ENCODE data around the gene CERS5. TPM values are rescaled to one million over a fixed set of nuclear protein-coding genes. Genes with fewer than 3 reads are reported as not detected.

The CERS5 gene
- polyA plus RNA-seq, 1 experiment: 83.3 TPM

DNA sequence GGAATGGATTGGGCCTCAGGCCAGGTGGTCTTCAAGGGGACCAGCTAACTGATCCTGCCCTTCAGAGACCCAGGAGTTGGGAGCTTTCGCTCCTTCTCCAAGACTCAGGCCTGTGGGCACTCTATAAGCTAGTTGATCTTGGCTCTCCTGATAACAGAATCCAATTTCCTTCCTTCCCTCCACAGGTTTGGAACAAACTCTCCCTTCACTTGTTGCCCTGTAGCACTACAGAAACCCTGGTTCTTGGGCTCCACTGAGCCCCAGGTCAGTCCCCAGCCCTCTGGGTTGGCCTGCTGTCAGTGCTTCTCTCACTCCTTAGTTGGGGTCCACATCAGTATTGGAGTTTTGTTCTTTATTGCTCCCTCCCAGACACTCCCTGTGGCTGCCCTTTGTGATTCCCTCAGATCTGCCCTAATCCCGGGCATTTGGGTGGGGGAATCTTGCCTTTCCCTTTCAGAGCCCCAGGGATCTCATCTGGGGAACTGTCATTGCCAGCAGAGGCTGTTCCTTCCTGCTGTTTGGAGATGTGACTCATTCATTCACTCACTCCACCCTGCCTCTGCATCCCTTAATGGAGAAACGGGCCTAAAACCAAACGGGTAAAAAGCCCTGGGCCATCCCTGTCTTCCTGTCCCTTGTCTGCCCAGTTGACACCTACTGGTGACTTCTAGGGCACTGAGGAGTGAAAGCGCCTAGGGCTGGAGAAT is 67.7 kb downstream of the CERS5 start:
- no peak overlapping the region for H3K4me3 ChIP-seq (ENCODE audit: low read depth, low read length)
- ChIA-PET CTCF (interaction anchor here (4.3 kb wide), 1 partner anchor 12 kb away, joined by 46 read pairs; the partner anchor contains the start of gene COX14), POLR2A (interaction anchor here (0.6 to 1.6 kb wide), 2 partner anchors 12 to 603 kb away, joined by 4 to 5 read pairs; partner anchors contain the start of gene COX14)
- H3K9me3 ChIP-seq (ENCODE audit: control insufficient read depth, insufficient read depth, low read length): no peaks in the 10 kb centered on the region
- DNase-seq (ENCODE audit: low read depth, low spot score): no peak
- no peak overlapping the region for H3K27ac ChIP-seq (ENCODE audit: low read depth, low read length)
- TF ChIP-seq, protein P1, sequence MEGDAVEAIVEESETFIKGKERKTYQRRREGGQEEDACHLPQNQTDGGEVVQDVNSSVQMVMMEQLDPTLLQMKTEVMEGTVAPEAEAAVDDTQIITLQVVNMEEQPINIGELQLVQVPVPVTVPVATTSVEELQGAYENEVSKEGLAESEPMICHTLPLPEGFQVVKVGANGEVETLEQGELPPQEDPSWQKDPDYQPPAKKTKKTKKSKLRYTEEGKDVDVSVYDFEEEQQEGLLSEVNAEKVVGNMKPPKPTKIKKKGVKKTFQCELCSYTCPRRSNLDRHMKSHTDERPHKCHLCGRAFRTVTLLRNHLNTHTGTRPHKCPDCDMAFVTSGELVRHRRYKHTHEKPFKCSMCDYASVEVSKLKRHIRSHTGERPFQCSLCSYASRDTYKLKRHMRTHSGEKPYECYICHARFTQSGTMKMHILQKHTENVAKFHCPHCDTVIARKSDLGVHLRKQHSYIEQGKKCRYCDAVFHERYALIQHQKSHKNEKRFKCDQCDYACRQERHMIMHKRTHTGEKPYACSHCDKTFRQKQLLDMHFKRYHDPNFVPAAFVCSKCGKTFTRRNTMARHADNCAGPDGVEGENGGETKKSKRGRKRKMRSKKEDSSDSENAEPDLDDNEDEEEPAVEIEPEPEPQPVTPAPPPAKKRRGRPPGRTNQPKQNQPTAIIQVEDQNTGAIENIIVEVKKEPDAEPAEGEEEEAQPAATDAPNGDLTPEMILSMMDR (IDR thresholded peaks at IDR 0.05; ENCODE audit: low read depth, low read length): no peak
- H3K27me3 ChIP-seq (ENCODE audit: control insufficient read depth, insufficient read depth, low read length): no peaks in the 10 kb centered on the region

DNA sequence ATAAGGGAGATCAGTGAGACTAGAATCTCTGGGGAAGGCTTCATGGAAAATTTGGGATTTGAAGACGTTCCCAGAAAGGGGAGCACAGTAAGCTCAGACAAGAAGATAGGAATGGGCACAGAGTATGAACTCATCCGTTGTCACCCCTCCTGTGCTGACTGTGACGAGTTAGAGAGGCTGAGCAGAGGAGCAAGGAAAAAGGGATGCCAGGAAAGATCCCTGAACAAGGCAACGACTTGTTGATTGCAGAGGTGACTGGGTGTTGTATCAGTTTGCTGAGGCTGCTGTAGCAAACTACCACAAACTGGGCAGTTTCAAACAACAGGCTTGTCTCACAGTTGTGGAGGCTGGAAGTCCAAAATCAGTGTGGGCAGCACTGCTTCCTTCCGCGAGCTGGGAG is 69.2 kb downstream of the CERS5 start:
- Histone ChIP-seq H3K9me3 (ENCODE audit: control insufficient read depth, insufficient read depth, low read length) (no peaks in the 10 kb centered on the region), H3K27me3 (ENCODE audit: control insufficient read depth, insufficient read depth, low read length) (no peaks in the 10 kb centered on the region), H3K27ac (ENCODE audit: low read depth, low read length) (no peak overlapping the region), H3K4me3 (ENCODE audit: low read depth, low read length) (no peak overlapping the region)
- CTCF ChIA-PET: interaction anchor here (3.8 kb wide), 1 partner anchor 14 kb away, joined by 20 read pairs; the partner anchor contains the start of gene COX14
- POLR2A ChIA-PET: interaction anchor here (1.8 kb wide), 1 partner anchor 13 kb away, joined by 9 read pairs; the partner anchor contains the start of gene SMARCD1
- TF ChIP-seq, protein P1 (IDR thresholded peaks at IDR 0.05; ENCODE audit: low read depth, low read length): no peak
- DNase-seq (ENCODE audit: low read depth, low spot score): no peak

DNA sequence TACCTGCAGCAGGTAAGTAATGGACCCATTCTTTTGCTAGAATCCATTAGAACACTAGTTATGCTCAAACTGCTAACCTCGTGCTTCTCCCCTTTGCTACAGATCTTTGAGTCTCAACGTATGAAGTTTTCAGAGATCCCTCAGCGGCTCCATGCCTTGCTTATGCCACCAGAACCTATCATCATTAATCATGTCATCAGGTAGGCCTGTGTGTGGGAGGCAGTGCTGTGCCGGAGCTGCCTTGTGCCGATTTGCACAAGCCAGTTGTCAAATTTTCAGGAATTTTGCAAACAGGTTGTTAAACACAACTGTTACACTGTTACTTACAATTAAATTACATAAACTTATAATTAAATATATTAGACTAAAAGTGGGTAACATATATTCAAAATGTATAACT is 76.8 kb downstream of the CERS5 start:
- DNase-seq (ENCODE audit: low read depth, low spot score): no peak
- CTCF ChIA-PET: interaction anchor here (0.6 to 2.6 kb wide), 6 partner anchors 11 to 123 kb away, joined by 3 to 28 read pairs (median 3); partner anchors contain the start of gene COX14
- Histone ChIP-seq H3K4me3 (ENCODE audit: low read depth, low read length) (no peak overlapping the region), H3K9me3 (ENCODE audit: control insufficient read depth, insufficient read depth, low read length) (no peaks in the 10 kb centered on the region), H3K27ac (ENCODE audit: low read depth, low read length) (no peak overlapping the region), H3K27me3 (ENCODE audit: control insufficient read depth, insufficient read depth, low read length) (no peaks in the 10 kb centered on the region)
- POLR2A ChIA-PET: no interaction called here
- TF ChIP-seq, protein P1 (IDR thresholded peaks at IDR 0.05; ENCODE audit: low read depth, low read length): no peak

DNA sequence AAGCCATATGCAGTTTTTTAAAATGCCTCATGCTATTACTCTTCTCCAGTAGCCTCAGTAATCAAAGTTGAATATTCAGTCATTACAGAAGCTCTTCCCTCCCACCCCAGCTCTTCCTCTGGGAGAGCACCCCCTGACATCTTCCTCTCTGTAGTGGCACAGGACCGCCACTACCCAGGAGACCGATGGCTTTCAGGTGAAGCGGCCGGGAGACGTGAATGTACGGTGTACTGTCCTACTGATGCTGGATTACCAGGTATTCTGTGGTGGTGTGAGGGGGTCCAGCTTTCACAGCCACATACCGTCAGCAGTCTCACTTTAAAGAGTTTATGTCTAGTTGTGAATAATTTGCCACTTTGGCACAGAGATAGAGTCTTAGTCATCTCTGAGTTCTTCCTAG is 77.4 kb downstream of the CERS5 start:
- H3K9me3 ChIP-seq (ENCODE audit: control insufficient read depth, insufficient read depth, low read length): no peaks in the 10 kb centered on the region
- CTCF ChIA-PET: interaction anchor here (0.6 to 2.6 kb wide), 7 partner anchors 13 to 225 kb away, joined by 3 to 28 read pairs (median 5); partner anchors contain the start of genes COX14 and GPD1
- no peaks in the 10 kb centered on the region for H3K27me3 ChIP-seq (ENCODE audit: control insufficient read depth, insufficient read depth, low read length)
- H3K4me3 ChIP-seq (ENCODE audit: low read depth, low read length): no peak overlapping the region
- TF ChIP-seq, protein P1 (IDR thresholded peaks at IDR 0.05; ENCODE audit: low read depth, low read length): no peak
- DNase-seq (ENCODE audit: low read depth, low spot score): no peak
- no peak overlapping the region for H3K27ac ChIP-seq (ENCODE audit: low read depth, low read length)
- POLR2A ChIA-PET: no interaction called here

Data from AG04450 (cell line).